Measurements from ENCODE around the gene ACVR1. TPM values are rescaled to one million over a fixed set of nuclear protein-coding genes. Genes with fewer than 3 reads are reported as not detected.

ACVR1 gene
- total and polyA plus RNA-seq, 9 of the 15 experiments (the other 6 are each of a cell fraction or from before 2014, with no cell fraction given): 3.8 to 14.3 (median 6.9) TPM

DNA sequence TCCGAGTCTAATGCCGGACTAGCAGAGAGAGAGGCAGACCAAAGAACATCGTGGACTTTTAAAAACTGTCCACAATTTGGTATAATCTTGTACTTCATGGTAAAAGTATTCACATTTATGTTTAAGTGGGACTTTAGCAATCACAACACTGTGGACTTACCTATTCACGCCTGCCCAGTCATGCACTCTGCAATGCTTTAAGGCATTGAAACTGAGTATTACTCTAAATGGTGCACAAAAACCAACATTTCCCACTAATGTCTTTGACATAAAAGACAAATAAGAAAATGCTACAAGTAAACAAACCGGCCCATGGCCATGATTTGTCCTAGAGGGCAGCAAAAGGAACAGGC, 91.3 kb downstream of the ACVR1 start:
- Histone ChIP-seq H2AFZ (ENCODE audit: low read depth, low read length) (peak overlapping the region; percentile 35), H3K9me1 (ENCODE audit: control insufficient read depth, insufficient read depth, low read length) (no peaks in the 10 kb centered on the region), H3K79me2 (ENCODE audit: control insufficient read depth, insufficient read depth, low read length) (peaks cover 3% of the 10 kb centered on the region; the same call in 1 of the 3 replicates), H3K9ac (ENCODE audit: insufficient read depth in 1 of 2, low read depth in 2 of 2, low read length in 2 of 2) (peak overlapping the region; percentile 34 to 69; a peak in 3 of 4 replicates), H3K9me3 (replicated peaks; ENCODE audit: control insufficient read depth, insufficient read depth, low read depth, low read length) (no peaks in the 10 kb centered on the region; the same call in 1 of the 2 replicates), H3K36me3 (ENCODE audit: control insufficient read depth, insufficient read depth, low read length) (peaks cover 10% of the 10 kb centered on the region), H3K27me3 (ENCODE audit: control insufficient read depth in 2 of 2, insufficient read depth in 2 of 2, low read length in 2 of 2) (no peaks in the 10 kb centered on the region), H3K4me2 (ENCODE audit: insufficient read depth, low read length) (0 out of 2 replicates have a peak overlapping the region, but pooled peaks have one; percentile 38), H3K4me3 (no peak overlapping the region), H4K20me1 (replicated peaks; ENCODE audit: control insufficient read depth, insufficient read depth, low read length) (no peaks in the 10 kb centered on the region), H3K4me1 (replicated peaks in 1 of 2; ENCODE audit: control insufficient read depth in 2 of 2, insufficient read depth in 2 of 2, low read length in 2 of 2) (peaks cover 22 to 71% of the 10 kb centered on the region in 2 experiments), H3K27ac (ENCODE audit: extremely low read depth, low read depth, low read length) (no peak overlapping the region)
- TF ChIP-seq ZNF311 (CRISPR knock-in tag; IDR thresholded peaks at IDR 0.05): no peak
- 0 out of 2 replicates have a peak, but pooled peaks have one; percentile 3 for TF ChIP-seq MAFK (IDR thresholded peaks at IDR 0.05; ENCODE audit: low read length)
- no peak for TF ChIP-seq ZNF445 (CRISPR knock-in tag; IDR thresholded peaks at IDR 0.05; ENCODE audit: low read depth)
- TF ChIP-seq CREB1 (IDR thresholded peaks at IDR 0.05): no peak
- 0 out of 2 replicates have a peak, but pooled peaks have one; percentile 18 for TF ChIP-seq CREB1 (CRISPR knock-in tag; IDR thresholded peaks at IDR 0.05)
- POLR2A ChIA-PET: interaction anchor here (1.7 kb wide), 1 partner anchor 229 kb away, joined by 3 read pairs; no protein-coding TSS in a partner anchor
- BruUV-seq (replicated peaks): no TSS peak
- CTCF ChIA-PET (ENCODE audit: low intra/inter-chr PET ratio): no interaction called here
- ATAC-seq: no peak
- WGBS (ENCODE audit: insufficient coverage, low coverage, missing lambda C conversion rate): 58% methylated on average over 5 of the region's 5 CpGs
- intact Hi-C loops (cut with micrococcal nuclease): no loop called here
- DNase-seq (ENCODE audit: extremely low read depth in 1 of 4, low spot score in 3 of 4): no peak
- in situ Hi-C loops (cut with MboI): loop anchor here (5.0 kb wide), 1 partner anchor 223 kb away; no protein-coding TSS in a partner anchor
- no peak for FAIRE-seq

All from K562 (cell line).